ENCODE data around the gene AK1. TPM values are rescaled to one million over a fixed set of nuclear protein-coding genes. Genes with fewer than 3 reads are reported as not detected.

The AK1 gene
- total RNA-seq, 1 donor from 2014 or later = 64.5 TPM

- Histone ChIP-seq H3K4me3 (no peak overlapping the region), H3K27ac (no peak overlapping the region), H3K4me1 (peaks cover 0 to 4% of the 10 kb centered on the region in 2 donors), H3K36me3 (peaks cover 81 to 96% of the 10 kb centered on the region in 2 donors), H3K27me3 (no peaks in the 10 kb centered on the region), H3K9me3 (no peaks in the 10 kb centered on the region)
- no peak for TF ChIP-seq CTCF (IDR thresholded peaks at IDR 0.05)
- intact Hi-C loops (cut with DNase I) = no loop called here
- no peak for DNase-seq (ENCODE audit: low spot score in 2 of 2)
Observed at GRCh38 chr9:127822108-127822507, 55.4 kb downstream of the AK1 start.

DNA sequence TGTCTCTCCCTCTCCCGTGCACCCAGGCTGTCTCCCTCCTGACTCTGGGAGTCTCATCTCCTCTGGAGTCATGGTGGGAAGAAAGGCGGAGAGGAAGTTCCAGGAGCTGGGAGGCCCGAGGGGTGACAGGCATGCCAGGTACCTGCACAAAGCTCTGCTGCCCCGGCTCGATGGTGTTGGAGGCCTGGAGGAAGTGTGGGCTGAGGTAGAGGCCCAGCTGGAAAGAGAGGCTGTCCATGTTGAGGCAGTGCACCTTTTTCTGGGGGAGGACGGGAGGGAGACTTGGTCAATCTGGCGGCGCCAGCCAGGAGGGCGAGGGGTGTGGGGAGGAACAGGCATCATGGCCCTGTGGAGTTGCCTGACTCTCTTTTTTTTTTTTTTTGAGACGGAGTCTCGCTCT lies 58.9 kb downstream of the AK1 start:
- peak overlapping the region in 1 of 2 donors; percentile 36 for H3K27ac ChIP-seq
- no peak for TF ChIP-seq CTCF (IDR thresholded peaks at IDR 0.05)
- no peaks in the 10 kb centered on the region for H3K4me1 ChIP-seq
- no peak for DNase-seq (ENCODE audit: low spot score in 2 of 2)
- no peaks in the 10 kb centered on the region for H3K27me3 ChIP-seq
- peaks cover 77 to 96% of the 10 kb centered on the region in 2 donors for H3K36me3 ChIP-seq
- intact Hi-C loops (cut with DNase I) = no loop called here
- no peak overlapping the region for H3K4me3 ChIP-seq
- no peaks in the 10 kb centered on the region for H3K9me3 ChIP-seq

DNA sequence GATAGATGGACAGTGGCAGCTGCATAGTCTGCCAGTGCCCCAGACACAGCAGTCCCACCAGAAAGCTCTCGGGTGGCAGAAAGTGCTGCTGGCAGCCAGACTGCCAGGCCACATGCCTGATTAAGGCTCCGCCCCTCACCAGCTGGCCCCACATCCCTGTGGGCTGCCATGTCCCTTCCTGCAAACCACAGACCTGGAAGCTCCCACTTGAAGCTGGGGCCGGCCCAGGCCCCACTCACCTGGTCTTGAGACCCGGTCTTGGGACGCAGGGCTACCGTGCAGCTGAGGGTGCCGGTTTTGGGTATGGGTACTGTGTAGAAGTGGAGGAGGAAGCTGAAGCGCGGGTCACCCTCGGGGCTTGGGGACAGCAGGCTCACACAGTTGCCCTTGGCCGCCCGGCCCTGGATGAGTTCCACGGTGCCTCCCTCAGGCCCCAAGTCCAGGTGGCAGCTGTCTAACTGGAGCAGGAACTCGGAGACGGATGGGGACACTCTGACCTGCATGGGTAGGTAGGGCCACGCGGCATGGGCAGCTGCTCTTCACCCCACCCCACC lies 59.5 kb downstream of the AK1 start:
- DNase-seq (ENCODE audit: low spot score in 2 of 2) = peak in 1 of 2 donors; percentile 63
- Histone ChIP-seq H3K4me3 (no peak overlapping the region), H3K9me3 (no peaks in the 10 kb centered on the region), H3K36me3 (peaks cover 80 to 96% of the 10 kb centered on the region in 2 donors), H3K27me3 (no peaks in the 10 kb centered on the region), H3K27ac (peak overlapping the region in 1 of 2 donors; percentile 36), H3K4me1 (no peaks in the 10 kb centered on the region)
- intact Hi-C loops (cut with DNase I) = no loop called here
- no peak for TF ChIP-seq CTCF (IDR thresholded peaks at IDR 0.05)

DNA sequence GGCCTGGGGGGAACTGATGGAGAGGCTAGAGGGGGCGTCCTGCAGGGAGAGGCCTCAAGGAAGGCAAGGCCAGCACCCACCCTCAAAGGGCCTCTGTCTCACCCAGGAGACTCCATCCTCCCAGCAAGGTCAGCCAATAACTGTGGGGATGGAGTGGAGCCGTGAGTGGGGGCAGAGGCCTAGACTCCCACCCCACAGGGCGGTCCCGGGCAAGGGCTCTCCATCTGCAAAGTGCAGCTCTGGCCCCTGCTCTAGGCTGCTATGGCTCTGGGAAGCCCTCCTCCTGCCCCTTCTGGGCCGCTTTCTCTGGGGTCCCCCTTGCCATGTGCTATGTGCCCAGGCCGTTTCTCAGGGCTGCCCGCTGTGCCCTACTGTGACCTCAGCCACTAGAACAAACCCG lies 60.7 kb downstream of the AK1 start:
- H3K9me3 ChIP-seq = no peaks in the 10 kb centered on the region
- H3K36me3 ChIP-seq = peaks cover 87 to 99% of the 10 kb centered on the region in 2 donors
- no peaks in the 10 kb centered on the region for H3K27me3 ChIP-seq
- H3K4me1 ChIP-seq = no peaks in the 10 kb centered on the region
- intact Hi-C loops (cut with DNase I) = no loop called here
- no peak for TF ChIP-seq CTCF (IDR thresholded peaks at IDR 0.05)
- peak overlapping the region in 1 of 2 donors; percentile 36 for H3K27ac ChIP-seq
- no peak overlapping the region for H3K4me3 ChIP-seq
- no peak for DNase-seq (ENCODE audit: low spot score in 2 of 2)

Other genes with a start within 250 kb of the AK1 start
- not detected for gene CFAP157, start 170.7 kb downstream of the AK1 start, total RNA-seq
- gene PTRH1, start 162.0 kb downstream of the AK1 start, total RNA-seq = 5.4 TPM
- gene TTC16, start 161.6 kb downstream of the AK1 start, total RNA-seq = not detected
- gene TOR2A, start 142.4 kb downstream of the AK1 start, total RNA-seq = not detected
- gene SH2D3C, start 99.0 kb downstream of the AK1 start, total RNA-seq = 49.5 TPM
- gene CDK9, start 91.6 kb downstream of the AK1 start, total RNA-seq = 470 TPM
- gene FPGS, start 74.8 kb downstream of the AK1 start, total RNA-seq = 286 TPM
- 675 TPM for gene ENG, start 23.0 kb downstream of the AK1 start, total RNA-seq
- gene ST6GALNAC6, start 21.9 kb upstream of the AK1 start, total RNA-seq = 172 TPM
- gene ST6GALNAC4, start 39.4 kb upstream of the AK1 start, total RNA-seq = 134 TPM
- gene PIP5KL1, start 53.1 kb upstream of the AK1 start, total RNA-seq = not detected
- gene DPM2, start 60.2 kb upstream of the AK1 start, total RNA-seq = 18.2 TPM
- 32.8 TPM for gene EEIG1, start 103.3 kb upstream of the AK1 start, total RNA-seq
- 48.2 TPM for gene NAIF1, start 189.6 kb upstream of the AK1 start, total RNA-seq
- gene SLC25A25, start 190.6 kb upstream of the AK1 start, total RNA-seq = 27.4 TPM